Keratinocyte (primary cell): ENCODE measurements around the gene CACNA2D2.

Experiments used
- EZH2 ChIP-seq: IDR thresholded peaks from one replicate; pipeline ENCODE4 v1.6.1; 2012; ENCODE audit warnings: inconsistent platforms, mild to moderate bottlenecking, low read length, moderate library complexity
- TF ChIP-seq, protein P1 (sequence below), 3 experiments: IDR thresholded peaks in 1 of 3; conservative IDR thresholded peaks in 1 of 3; optimal IDR thresholded peaks in 1 of 3; 2 replicates in 2 of 3; 3 replicates in 1 of 3; pipeline versions ENCODE3 to v1.5.1; 2011; ENCODE audit warnings: low read length in 3 of 3, mild to moderate bottlenecking in 3 of 3, moderate library complexity in 2 of 3, control low read depth in 1 of 3, inconsistent platforms in 1 of 3; ENCODE audit not compliant: insufficient read depth in 2 of 3; ENCODE audit errors: extremely low read depth in 1 of 3

DNA sequence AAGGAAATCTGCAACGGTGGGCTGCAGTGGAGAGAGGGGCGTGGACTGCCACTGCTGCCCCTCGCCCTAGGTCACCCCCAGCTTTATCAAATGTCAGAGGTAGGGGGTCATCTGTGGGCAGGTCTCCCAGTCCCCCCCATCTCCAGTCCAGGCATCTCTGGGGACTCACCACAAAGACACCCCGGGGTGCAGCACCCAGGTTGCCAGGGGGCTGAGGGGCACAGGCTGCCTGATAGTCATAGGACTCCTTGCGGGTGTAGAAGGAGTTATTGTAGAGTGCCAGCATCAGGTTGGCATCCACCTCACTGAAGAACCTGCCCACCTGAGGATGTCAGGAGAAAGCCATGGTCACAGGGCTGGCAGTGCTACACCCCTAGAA, 137.6 kb downstream of the CACNA2D2 start:
- TF ChIP-seq, protein P1, sequence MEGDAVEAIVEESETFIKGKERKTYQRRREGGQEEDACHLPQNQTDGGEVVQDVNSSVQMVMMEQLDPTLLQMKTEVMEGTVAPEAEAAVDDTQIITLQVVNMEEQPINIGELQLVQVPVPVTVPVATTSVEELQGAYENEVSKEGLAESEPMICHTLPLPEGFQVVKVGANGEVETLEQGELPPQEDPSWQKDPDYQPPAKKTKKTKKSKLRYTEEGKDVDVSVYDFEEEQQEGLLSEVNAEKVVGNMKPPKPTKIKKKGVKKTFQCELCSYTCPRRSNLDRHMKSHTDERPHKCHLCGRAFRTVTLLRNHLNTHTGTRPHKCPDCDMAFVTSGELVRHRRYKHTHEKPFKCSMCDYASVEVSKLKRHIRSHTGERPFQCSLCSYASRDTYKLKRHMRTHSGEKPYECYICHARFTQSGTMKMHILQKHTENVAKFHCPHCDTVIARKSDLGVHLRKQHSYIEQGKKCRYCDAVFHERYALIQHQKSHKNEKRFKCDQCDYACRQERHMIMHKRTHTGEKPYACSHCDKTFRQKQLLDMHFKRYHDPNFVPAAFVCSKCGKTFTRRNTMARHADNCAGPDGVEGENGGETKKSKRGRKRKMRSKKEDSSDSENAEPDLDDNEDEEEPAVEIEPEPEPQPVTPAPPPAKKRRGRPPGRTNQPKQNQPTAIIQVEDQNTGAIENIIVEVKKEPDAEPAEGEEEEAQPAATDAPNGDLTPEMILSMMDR (optimal IDR thresholded peaks at IDR 0.05 in 1 of 3, IDR thresholded peaks at IDR 0.05 in 1 of 3, conservative IDR thresholded peaks at IDR 0.05 in 1 of 3; ENCODE audit: extremely low read depth in 1 of 3, insufficient read depth in 2 of 3, low read length in 3 of 3): no peak
- no peak for TF ChIP-seq EZH2
